ENCODE data around the gene RPS16.

RPS16 gene

GRCh38 chr19:39448271-39448670, 12.5 kb upstream of the RPS16 start:
- no peak for DNase-seq

- no peak for DNase-seq
These were observed 10.8 kb upstream of the RPS16 start for GRCh38 chr19:39446365-39447084.

GRCh38 chr19:39445196-39446111, 9.7 kb upstream of the RPS16 start, which contains the start of gene SUPT5H:
TSS of gene SUPT5H (plus strand) at chr19:39445582. CDS start at chr19:39445891, 309 bp downstream.
- peak; percentile 98 for DNase-seq

- no peak for DNase-seq
These were observed 8.9 kb upstream of the RPS16 start for GRCh38 chr19:39444598-39445195.

GRCh38 chr19:39438270-39438934, 2.7 kb upstream of the RPS16 start:
- no peak for DNase-seq

- DNase-seq = no peak
These were observed 584 bp upstream of the RPS16 start for GRCh38 chr19:39436350-39436716.

- no peak for DNase-seq
These were observed 1.3 kb downstream of the RPS16 start for GRCh38 chr19:39434123-39435076.

- DNase-seq = no peak
These were observed 2.2 kb downstream of the RPS16 start for GRCh38 chr19:39433480-39434079.

GRCh38 chr19:39432677-39433025, 3.1 kb downstream of the RPS16 start:
- DNase-seq = no peak

- no peak for DNase-seq
These were observed 4.8 kb downstream of the RPS16 start for GRCh38 chr19:39430675-39431593.

- DNase-seq = peak; percentile 94
These were observed 7.3 kb downstream of the RPS16 start for GRCh38 chr19:39428283-39429112.

GRCh38 chr19:39427707-39428106, 8.0 kb downstream of the RPS16 start:
- no peak for DNase-seq

- DNase-seq = no peak
These were observed 9.6 kb downstream of the RPS16 start for GRCh38 chr19:39426170-39426569.

GRCh38 chr19:39425744-39426143, 10.0 kb downstream of the RPS16 start:
- no peak for DNase-seq

- no peak for DNase-seq
These were observed 10.8 kb downstream of the RPS16 start for GRCh38 chr19:39424934-39425333.

GRCh38 chr19:39423258-39424086, 12.3 kb downstream of the RPS16 start:
- no peak for DNase-seq

GRCh38 chr19:39422020-39422419, 13.7 kb downstream of the RPS16 start:
- DNase-seq = no peak

GRCh38 chr19:39420769-39421168, 15.0 kb downstream of the RPS16 start:
- no peak for DNase-seq
